Myocyte (in vitro differentiated cells): ENCODE results near the gene SLC30A9. TPM values are rescaled to one million over a fixed set of nuclear protein-coding genes. Genes with fewer than 3 reads are reported as not detected.
A peak's percentile ranks its signal among the peaks of the same experiment; 100 is the strongest.

Source experiments
- DNase-seq: peaks from one replicate; pipeline ENCODE4 v3.0.0-alpha.2; 2012; ENCODE audit warnings: low read depth
- polyA plus RNA-seq: library from polyadenylated mRNA; unstranded; fragments of >200 nt; gene quantifications from one replicate; pipeline ENCODE4 v1.2.1, GENCODE V29; 2012; ENCODE audit warnings: missing spikeins
- total RNA-seq: library from RNA; depleted of rRNA; stranded (reverse); fragments of >200 nt; gene quantifications from 2 replicates; pipeline ENCODE4 v1.2.3, GENCODE V29; 2014

Gene SLC30A9
- 65.9 and 72.4 TPM in 2 replicates for total RNA-seq
- polyA plus RNA-seq = 22.6 TPM

- DNase-seq = peak; percentile 96
Observed at GRCh38 chr4:41990365-41991111, at the start of gene SLC30A9. Gene SLC30A9 (plus strand): TSS chr4:41990530. CDS start chr4:41990652, 122 bp downstream.

- no peak for DNase-seq
Observed at GRCh38 chr4:41940834-41941233, 49.5 kb upstream of the SLC30A9 start.

- DNase-seq = no peak
Observed at GRCh38 chr4:41943506-41943905, 46.8 kb upstream of the SLC30A9 start.

DNA sequence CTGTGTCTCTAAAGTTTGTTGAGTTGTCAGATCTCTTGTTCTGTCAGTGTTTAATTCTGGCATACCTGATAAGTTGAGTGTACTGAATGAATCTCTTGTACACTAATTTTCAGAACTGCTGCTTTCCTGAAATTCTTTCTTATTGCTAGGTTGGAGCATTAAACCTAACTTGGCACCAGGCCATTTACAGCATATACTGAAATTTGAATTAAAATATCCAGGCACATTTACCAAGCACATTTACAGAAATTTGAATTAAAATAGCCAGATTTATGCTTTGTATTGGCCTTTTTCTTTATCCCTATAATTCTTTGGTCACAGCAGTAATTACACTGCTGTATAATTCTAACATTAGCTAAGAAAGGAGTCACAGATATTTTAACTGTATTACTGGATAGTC lies 46.2 kb upstream of the SLC30A9 start:
- DNase-seq = no peak

DNA sequence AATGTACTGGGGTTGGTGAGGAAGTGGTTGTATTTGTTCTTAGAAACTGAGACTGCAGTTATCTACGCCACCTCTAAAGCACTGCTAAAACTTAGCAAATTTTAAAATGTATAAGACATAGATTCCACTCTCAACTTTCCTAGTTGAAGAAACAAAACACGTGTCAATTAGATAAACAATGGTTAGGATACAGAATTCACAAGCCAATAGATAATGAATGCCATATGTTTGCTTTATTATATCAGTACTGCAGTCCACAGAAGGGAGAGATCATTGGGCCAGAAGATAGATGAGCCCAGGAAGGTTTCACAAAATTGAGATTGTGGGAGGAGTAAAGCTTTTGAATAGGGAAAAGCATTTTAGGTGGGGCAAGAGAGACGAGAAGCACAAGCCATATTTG lies 40.8 kb upstream of the SLC30A9 start:
- no peak for DNase-seq

DNA sequence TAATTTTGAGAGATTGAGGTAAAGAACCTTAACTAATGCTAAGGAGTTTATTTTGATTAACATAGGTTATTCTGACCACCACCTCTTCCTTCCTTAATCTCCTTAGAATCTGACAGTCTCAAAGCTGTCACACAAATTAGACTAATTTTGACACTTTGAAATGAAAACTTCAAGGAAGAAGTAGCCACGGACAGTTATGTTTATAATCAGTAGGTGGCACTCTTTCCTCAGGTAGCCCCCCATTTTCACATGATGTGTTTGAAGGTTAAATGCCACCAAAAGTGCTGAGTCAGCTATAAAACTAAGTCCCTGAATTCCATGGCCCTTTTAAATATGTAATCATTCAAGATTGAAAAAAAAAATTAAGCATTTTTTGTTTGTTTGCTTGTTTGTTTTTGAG lies 32.7 kb upstream of the SLC30A9 start:
- DNase-seq = peak; percentile 25

GRCh38 chr4:41963105-41963504 lies 27.2 kb upstream of the SLC30A9 start:
- peak; percentile 16 for DNase-seq

DNA sequence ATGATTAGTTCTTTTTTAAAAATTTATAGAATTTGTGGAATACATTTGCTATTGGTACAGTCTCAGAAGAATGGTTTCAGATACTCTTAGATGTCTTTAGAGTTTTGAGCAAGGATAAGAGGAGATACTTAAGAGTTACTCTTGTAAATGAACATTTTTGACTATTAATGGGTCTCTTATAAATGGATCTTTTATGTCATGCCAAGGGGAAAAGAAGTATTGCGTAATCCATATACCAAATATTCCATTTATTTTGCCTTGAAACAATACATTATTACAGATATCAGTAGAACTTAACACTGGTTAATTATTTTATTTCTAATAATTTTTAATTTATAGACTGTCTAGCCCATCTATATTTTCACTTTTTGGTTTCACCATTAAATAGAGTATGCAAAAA lies 25.9 kb upstream of the SLC30A9 start:
- no peak for DNase-seq

GRCh38 chr4:41967392-41967791 lies 22.9 kb upstream of the SLC30A9 start:
- no peak for DNase-seq

DNA sequence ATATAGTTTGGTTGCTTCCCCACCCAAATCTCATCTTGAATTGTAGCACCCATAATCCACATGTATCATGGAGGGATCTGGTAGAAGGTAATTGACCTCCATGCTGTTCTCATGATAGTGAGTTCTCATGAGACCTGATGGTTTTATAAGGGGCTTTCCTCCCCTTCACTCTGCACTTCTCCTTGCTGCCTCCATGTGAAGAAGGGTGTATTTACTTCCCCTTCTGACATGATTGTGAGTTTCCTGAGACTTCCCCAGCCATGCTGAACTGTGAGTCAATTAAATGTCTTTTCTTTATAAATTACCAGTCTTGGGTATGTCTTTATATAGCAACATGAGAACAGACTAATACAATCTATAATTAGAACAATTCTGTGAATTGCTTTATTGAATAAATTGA lies 20.7 kb upstream of the SLC30A9 start:
- no peak for DNase-seq

DNA sequence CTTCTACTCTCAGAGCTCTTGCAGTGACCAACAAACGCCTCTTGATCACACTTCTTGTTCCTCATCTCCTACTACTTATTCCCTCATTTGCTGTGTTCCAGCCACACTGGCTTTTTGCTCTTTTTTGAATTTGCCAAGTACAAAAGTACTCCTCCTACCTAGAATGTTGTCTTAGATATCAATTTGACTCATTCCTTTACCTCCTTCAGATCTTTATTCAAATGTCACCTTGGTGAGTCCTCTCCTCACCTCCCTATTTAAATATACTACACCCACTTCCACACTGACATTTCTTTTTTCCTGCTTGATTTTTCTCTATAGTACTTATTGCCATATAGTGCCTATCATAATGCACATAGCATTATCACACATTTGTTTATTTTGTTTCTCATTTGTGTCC lies 15.0 kb upstream of the SLC30A9 start:
- no peak for DNase-seq

DNA sequence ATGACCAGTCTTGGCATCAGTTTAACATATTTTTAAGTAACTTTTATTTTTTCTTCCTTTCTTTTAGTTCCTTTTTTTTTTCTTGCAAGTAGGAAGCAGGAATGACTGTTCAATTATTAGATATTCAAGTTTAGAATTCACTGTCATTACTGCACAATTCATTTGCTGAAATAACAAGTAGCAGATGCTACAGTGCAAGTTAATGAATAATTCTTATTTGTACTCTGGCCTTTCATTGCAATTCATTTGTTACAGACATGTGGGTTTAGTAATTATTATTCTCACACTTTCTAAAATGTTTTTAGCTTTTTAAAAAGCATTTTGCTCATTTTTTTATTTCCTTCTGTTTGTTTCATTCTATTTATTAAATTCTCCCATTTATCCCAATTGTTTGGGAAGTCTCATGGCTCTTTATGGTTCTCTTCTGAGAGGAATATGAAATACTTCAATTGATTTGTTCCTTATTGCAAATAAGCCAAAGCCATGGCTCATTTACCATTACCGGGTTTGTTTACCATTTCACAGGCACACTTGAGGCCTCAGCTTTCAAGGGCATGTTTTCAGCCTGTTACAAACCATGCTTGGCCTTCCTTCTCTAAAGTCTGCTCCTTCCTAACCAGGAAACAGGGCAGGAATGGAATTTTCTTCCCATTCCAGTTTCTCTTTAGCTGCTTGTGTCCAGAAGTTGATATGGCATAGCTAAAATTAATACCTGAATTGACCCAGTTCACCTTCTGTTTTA lies 13.4 kb upstream of the SLC30A9 start:
- no peak for DNase-seq

DNA sequence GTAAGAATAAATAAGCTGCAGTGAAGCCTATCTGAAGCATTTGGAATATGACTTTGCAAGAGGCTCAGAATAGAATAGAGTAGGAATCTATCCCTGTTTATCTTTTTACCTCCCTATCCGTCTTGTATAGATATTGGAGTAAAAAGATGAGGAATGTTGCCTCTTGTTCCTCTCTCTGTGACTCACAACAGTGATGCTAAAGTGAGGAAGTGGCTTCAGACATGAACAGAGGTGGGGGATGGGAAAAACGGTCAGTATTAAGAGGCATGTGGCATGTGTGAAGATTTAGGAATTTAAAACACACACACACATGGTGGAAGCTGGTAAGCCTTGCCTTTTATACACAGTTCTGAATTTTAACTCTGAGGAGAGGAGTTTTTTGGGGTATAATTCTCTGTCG lies 12.6 kb upstream of the SLC30A9 start:
- peak; percentile 25 for DNase-seq

DNA sequence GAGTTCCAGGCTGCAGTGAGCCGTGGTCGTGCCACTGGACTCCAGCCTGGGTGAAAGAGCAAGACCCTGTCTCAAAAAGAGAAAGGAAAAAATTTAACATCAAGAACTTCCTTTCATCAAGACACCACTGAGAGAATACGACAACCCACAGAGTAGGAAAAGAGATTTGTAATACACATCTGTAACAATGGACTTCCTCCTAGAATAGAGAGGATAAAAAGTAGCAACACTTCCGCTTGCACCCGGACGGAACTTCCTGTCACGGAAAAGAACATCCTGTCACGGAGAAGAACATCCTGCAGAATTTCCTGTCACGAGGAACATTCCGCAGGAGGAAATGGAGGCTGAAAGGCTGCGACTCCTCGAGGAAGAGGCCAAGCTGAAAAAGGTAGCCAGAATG lies 8.9 kb upstream of the SLC30A9 start, which contains the start of gene DCAF4L1:
DCAF4L1 (plus strand) TSS at position 301 of the 400 bp plus-strand sequence; CDS start at position 338, 37 bp downstream.
- DNase-seq = no peak

- DNase-seq = no peak
Observed at GRCh38 chr4:41982716-41983115, 7.6 kb upstream of the SLC30A9 start.

DNA sequence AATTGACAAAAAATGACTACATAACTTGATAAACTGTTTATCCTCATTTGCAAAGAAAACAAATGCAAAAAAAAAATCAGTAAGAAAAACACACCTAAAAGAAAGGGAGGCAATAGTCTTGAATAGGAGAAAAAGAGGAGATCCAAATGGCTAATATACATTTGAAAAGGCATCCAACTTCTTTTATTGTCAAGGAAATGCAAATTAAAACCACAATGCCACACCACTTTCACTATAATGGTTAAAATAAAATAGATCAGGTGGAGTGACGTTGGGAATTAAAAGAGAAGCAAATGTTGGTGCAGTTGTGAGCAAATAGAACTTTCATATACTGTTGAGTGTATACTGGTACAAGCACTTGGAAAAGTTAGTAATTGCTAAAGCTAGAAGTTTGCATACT lies 5.2 kb upstream of the SLC30A9 start:
- no peak for DNase-seq

GRCh38 chr4:41989994-41990364 lies 351 bp upstream of the SLC30A9 start:
- DNase-seq = no peak

DNA sequence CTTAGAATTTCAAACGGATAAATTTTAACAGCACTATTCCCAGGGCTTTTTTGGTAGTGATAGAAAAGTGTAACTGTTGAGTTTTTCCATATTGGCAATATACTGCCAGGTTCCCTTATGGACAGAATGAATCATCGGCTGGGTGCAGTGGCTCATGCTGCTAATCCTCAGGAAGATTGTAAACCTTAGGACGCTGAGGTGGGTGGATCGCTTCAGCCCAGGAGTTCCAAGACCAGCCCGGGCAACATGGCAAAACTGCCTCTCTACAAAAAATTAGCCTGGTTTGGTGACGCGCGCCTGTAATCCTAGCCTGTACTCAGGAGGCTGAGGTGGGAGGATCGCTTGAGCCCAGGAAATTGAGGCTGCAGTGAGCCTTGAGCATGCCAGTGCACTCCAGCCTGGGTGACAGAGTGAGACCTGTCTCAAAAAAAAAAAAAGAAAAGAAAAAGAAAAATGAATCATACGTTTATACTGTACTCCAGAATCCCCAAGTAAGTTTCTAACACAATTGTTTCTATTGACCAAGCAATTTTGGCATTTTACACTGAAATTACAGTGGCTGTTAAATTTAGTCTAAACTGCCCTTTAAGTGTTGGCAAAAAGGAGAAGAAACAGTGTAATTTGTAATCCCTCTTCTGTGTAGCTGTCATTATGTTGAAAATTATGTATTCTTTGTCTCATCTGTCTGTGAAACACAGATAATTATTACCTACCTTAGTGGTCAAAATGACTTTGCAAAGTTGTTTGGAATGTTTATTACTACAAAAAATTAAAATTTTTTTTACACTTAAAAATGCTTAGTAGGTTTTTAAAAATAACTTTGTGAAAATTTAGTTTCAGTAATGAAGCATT lies 1.8 kb downstream of the SLC30A9 start:
- DNase-seq = no peak

GRCh38 chr4:41992967-41993857 lies 2.9 kb downstream of the SLC30A9 start:
- DNase-seq = no peak

- DNase-seq = no peak
Observed at GRCh38 chr4:41994461-41994985, 4.2 kb downstream of the SLC30A9 start.
